RWPE2 (cell line): ENCODE results near the gene KRTAP10-12.

Source experiments
- ATAC-seq: fragments of 200-7000 bp; cut with Tn5 transposase; 3 replicates; pipeline ENCODE4 v1.9.1; 2021; ENCODE audit warnings: low read depth
- DNase-seq: peaks from one replicate; pipeline ENCODE4 v3.0.0-alpha.2; 2020; ENCODE audit warnings: low spot score
- H3K27ac ChIP-seq: fragments of 450-650 bp; 2 replicates; pipeline ENCODE4 v1.5.1; 2017; ENCODE audit warnings: mild to moderate bottlenecking; ENCODE audit not compliant: poor library complexity, severe bottlenecking
- H3K27me3 ChIP-seq: fragments of 250-450 bp; sonication (Bioruptor Pico); 2 replicates; pipeline ENCODE4 v1.5.1; 2021; ENCODE audit warnings: mild to moderate bottlenecking, moderate library complexity; ENCODE audit not compliant: insufficient read depth, poor library complexity, severe bottlenecking
- H3K36me3 ChIP-seq: fragments of 250-450 bp; sonication (Bioruptor Pico); 2 replicates; pipeline ENCODE4 v1.5.1; 2020; ENCODE audit warnings: low read depth, mild to moderate bottlenecking, moderate library complexity
- H3K4me1 ChIP-seq: fragments of 250-450 bp; sonication (Bioruptor Pico); 2 replicates; pipeline ENCODE4 v1.5.1; 2021; ENCODE audit warnings: mild to moderate bottlenecking, moderate library complexity; ENCODE audit not compliant: insufficient read depth, poor library complexity, severe bottlenecking
- H3K4me3 ChIP-seq: fragments of 250-450 bp; sonication (Bioruptor Pico); 2 replicates; pipeline ENCODE4 v1.5.1; 2021; ENCODE audit warnings: mild to moderate bottlenecking, moderate library complexity; ENCODE audit not compliant: severe bottlenecking
- H3K9me3 ChIP-seq: fragments of 250-450 bp; sonication (Bioruptor Pico); 2 replicates; pipeline ENCODE4 v1.5.1; 2021; ENCODE audit warnings: mild to moderate bottlenecking, moderate library complexity; ENCODE audit not compliant: severe bottlenecking
- CTCF ChIP-seq: fragments of 450-650 bp; IDR thresholded peaks from one replicate; pipeline ENCODE4 v1.5.1; 2017; ENCODE audit warnings: mild to moderate bottlenecking, moderate library complexity; ENCODE audit not compliant: poor library complexity, severe bottlenecking

KRTAP10-12 gene

GRCh38 chr21:44727321-44727720, 30.3 kb downstream of the KRTAP10-12 start:
- Histone ChIP-seq H3K27me3 (peaks cover 45% of the 10 kb centered on the region), H3K9me3 (no peaks in the 10 kb centered on the region), H3K4me3 (no peak overlapping the region), H3K27ac (no peak overlapping the region), H3K4me1 (no peaks in the 10 kb centered on the region), H3K36me3 (no peaks in the 10 kb centered on the region)
- no peak for DNase-seq
- ATAC-seq, result no peak
- TF ChIP-seq CTCF, result no peak

- H3K27me3 ChIP-seq, result peaks cover 41% of the 10 kb centered on the region
- DNase-seq, result no peak
- no peaks in the 10 kb centered on the region for H3K4me1 ChIP-seq
- H3K27ac ChIP-seq, result no peak overlapping the region
- no peaks in the 10 kb centered on the region for H3K9me3 ChIP-seq
- no peaks in the 10 kb centered on the region for H3K36me3 ChIP-seq
- no peak overlapping the region for H3K4me3 ChIP-seq
- no peak for ATAC-seq
- TF ChIP-seq CTCF, result no peak
Observed at GRCh38 chr21:44727757-44728156, 30.8 kb downstream of the KRTAP10-12 start.

GRCh38 chr21:44728716-44729115, 31.7 kb downstream of the KRTAP10-12 start:
- no peak overlapping the region for H3K4me3 ChIP-seq
- ATAC-seq (no peak), DNase-seq (no peak)
- H3K36me3 ChIP-seq, result no peaks in the 10 kb centered on the region
- no peaks in the 10 kb centered on the region for H3K9me3 ChIP-seq
- no peak for TF ChIP-seq CTCF
- peaks cover 31% of the 10 kb centered on the region for H3K27me3 ChIP-seq
- no peak overlapping the region for H3K27ac ChIP-seq
- H3K4me1 ChIP-seq, result no peaks in the 10 kb centered on the region

- Histone ChIP-seq H3K27me3 (peaks cover 24% of the 10 kb centered on the region), H3K9me3 (no peaks in the 10 kb centered on the region), H3K36me3 (no peaks in the 10 kb centered on the region), H3K4me1 (no peaks in the 10 kb centered on the region), H3K27ac (no peak overlapping the region), H3K4me3 (no peak overlapping the region)
- no peak for ATAC-seq
- no peak for DNase-seq
- TF ChIP-seq CTCF, result no peak
Observed at GRCh38 chr21:44729336-44730027, 32.5 kb downstream of the KRTAP10-12 start.

GRCh38 chr21:44730028-44730395, 33.0 kb downstream of the KRTAP10-12 start:
- no peaks in the 10 kb centered on the region for H3K4me1 ChIP-seq
- no peaks in the 10 kb centered on the region for H3K9me3 ChIP-seq
- no peak overlapping the region for H3K27ac ChIP-seq
- no peak for DNase-seq
- peaks cover 20% of the 10 kb centered on the region for H3K27me3 ChIP-seq
- no peak for TF ChIP-seq CTCF
- ATAC-seq, result no peak; the same call in 2 of the 3 replicates
- no peak overlapping the region for H3K4me3 ChIP-seq
- H3K36me3 ChIP-seq, result no peaks in the 10 kb centered on the region
